ENCODE data around the gene GABRG2. TPM values are rescaled to one million over a fixed set of nuclear protein-coding genes. Genes with fewer than 3 reads are reported as not detected.

Gene GABRG2
- total and polyA plus RNA-seq, 12 donors, result not detected

DNA sequence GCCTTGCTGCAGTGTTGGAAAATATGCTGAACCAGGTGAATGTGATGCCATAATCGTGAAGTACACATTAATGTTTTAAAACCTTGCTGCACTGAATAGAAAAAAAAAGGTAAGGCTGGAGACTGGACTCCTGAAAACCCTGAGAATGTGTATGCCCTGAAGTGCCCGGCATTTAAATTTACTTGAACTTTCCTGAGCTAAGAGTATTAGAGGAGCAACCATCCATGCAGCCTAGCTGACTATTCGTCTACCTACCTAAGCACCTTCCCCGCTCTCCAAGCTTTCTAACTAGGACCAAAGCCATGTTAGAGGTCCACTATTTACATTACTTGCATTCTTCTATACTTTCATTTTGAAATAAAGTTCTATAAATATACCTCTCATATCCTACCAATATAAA, 1.4 kb downstream of the GABRG2 start:
- TF ChIP-seq, protein P1, sequence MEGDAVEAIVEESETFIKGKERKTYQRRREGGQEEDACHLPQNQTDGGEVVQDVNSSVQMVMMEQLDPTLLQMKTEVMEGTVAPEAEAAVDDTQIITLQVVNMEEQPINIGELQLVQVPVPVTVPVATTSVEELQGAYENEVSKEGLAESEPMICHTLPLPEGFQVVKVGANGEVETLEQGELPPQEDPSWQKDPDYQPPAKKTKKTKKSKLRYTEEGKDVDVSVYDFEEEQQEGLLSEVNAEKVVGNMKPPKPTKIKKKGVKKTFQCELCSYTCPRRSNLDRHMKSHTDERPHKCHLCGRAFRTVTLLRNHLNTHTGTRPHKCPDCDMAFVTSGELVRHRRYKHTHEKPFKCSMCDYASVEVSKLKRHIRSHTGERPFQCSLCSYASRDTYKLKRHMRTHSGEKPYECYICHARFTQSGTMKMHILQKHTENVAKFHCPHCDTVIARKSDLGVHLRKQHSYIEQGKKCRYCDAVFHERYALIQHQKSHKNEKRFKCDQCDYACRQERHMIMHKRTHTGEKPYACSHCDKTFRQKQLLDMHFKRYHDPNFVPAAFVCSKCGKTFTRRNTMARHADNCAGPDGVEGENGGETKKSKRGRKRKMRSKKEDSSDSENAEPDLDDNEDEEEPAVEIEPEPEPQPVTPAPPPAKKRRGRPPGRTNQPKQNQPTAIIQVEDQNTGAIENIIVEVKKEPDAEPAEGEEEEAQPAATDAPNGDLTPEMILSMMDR (IDR thresholded peaks at IDR 0.05), result no peak
- Histone ChIP-seq H3K9me3 (no peaks in the 10 kb centered on the region), H3K4me1 (no peaks in the 10 kb centered on the region), H3K27me3 (peaks cover 0 to 10% (median 5%) of the 10 kb centered on the region in 7 donors), H3K36me3 (no peaks in the 10 kb centered on the region), H3K27ac (no peak overlapping the region), H3K4me3 (no peak overlapping the region)
- WGBS, 2 donors, result 75 to 81% methylated on average over 4 of the region's 4 CpGs
- DNase-seq (no peak), ATAC-seq (no peak)
- intact Hi-C loops (cut with DNase I), result no loop called here

DNA sequence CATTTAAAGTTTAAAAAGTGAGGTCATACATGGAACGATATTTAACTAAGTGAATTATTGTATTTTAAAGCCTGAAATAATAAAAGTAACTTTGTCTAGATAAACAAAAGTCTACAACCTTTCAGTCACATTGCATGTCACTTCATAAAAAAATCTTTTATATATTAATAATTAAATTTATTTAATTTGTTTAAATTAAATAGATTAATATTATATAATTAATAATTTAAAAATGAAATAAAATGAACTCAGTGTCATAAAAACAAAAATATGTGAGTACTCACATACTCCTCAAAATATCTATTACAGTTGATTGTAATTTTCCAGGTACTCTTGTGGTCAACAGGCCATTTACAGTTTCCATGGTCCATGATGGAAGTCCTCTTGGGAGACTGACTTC, 11.2 kb downstream of the GABRG2 start:
- Histone ChIP-seq H3K27me3 (no peaks in the 10 kb centered on the region), H3K27ac (no peak overlapping the region), H3K4me3 (no peak overlapping the region), H3K4me1 (no peaks in the 10 kb centered on the region), H3K9me3 (no peaks in the 10 kb centered on the region), H3K36me3 (no peaks in the 10 kb centered on the region)
- no peak for DNase-seq
- WGBS, 2 donors, result 89 to 90% methylated on average over 1 of the region's 1 CpG
- intact Hi-C loops (cut with DNase I), result no loop called here
- TF ChIP-seq, protein P1 (IDR thresholded peaks at IDR 0.05), result no peak
- ATAC-seq, result no peak

DNA sequence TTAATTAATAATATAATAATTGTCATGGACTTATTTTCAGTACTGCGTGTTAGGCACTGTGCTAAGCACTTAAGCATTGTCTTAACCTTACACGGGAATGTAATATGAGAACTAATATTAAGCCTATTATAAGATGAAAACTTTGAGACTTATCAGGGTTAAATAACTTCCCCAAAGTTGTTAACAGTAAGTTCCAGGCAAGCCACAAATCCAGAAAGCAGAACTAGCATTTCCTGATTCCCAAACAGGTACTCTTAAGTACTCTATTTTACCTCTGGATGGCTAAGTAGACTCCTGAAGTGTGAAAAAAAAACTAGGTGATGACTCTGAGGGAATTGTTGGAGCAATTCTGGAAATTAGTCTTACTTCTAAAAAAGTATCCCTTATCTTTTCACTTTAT, 23.8 kb downstream of the GABRG2 start:
- 82 to 89% methylated on average over 2 of the region's 2 CpGs for WGBS, 2 donors
- no peaks in the 10 kb centered on the region for H3K4me1 ChIP-seq

DNA sequence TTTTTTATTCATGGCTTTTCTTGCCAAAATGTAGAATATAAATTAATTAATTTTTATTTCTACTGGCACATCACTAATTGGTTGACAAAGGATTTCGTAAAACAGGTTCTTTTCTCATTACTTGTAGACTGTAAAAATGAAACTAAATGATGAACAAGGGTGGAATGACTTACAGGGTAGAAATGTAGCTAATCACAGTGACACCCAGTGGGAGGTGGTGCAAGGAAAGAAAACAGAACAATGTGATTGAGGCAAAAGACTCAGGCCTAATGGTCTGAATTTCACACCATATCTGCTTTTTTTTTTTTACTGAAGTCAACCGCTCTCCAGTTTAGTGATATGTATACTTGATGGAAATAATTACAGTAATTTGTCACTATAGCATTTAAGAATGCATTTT, 28.9 kb downstream of the GABRG2 start:
- DNase-seq (no peak), ATAC-seq (no peak)
- no peaks in the 10 kb centered on the region for H3K36me3 ChIP-seq
- TF ChIP-seq, protein P1 (IDR thresholded peaks at IDR 0.05), result no peak
- no peaks in the 10 kb centered on the region for H3K27me3 ChIP-seq
- no peak overlapping the region for H3K27ac ChIP-seq
- intact Hi-C loops (cut with DNase I), result no loop called here
- no peaks in the 10 kb centered on the region for H3K9me3 ChIP-seq
- 56 to 58% methylated on average over 2 of the region's 2 CpGs for WGBS, 2 donors
- no peak overlapping the region for H3K4me3 ChIP-seq
- H3K4me1 ChIP-seq, result no peaks in the 10 kb centered on the region

More for the DNA sequence above, 23.8 kb downstream of the GABRG2 start:
- no peaks in the 10 kb centered on the region for H3K36me3 ChIP-seq
- no peaks in the 10 kb centered on the region for H3K9me3 ChIP-seq
- ATAC-seq (no peak), DNase-seq (no peak)
- no peak overlapping the region for H3K4me3 ChIP-seq
- intact Hi-C loops (cut with DNase I), result no loop called here
- no peaks in the 10 kb centered on the region for H3K27me3 ChIP-seq
- no peak overlapping the region for H3K27ac ChIP-seq
- TF ChIP-seq, protein P1 (IDR thresholded peaks at IDR 0.05), result no peak
